Thyroid gland (tissue), 4 donors: ENCODE data around the gene CXorf49.

ENCODE experiments used
- CTCF ChIP-seq, 6 experiments: fragments of 200-600 bp in 3 of 6; fragments of 450-650 bp in 3 of 6; sonication (generic) in 3 of 6; IDR thresholded peaks; one replicate each; pipeline ENCODE4 v1.5.1; 2016 to 2019; ENCODE audit warnings: antibody characterized with exemption in 6 of 6, mild to moderate bottlenecking in 2 of 6, inconsistent platforms in 1 of 6, moderate library complexity in 1 of 6
- POLR2A ChIP-seq, 2 donors: fragments of 450-650 bp; IDR thresholded peaks; one replicate each; pipeline ENCODE4 v1.6.1; 2017; ENCODE audit warnings: antibody characterized with exemption in 2 of 2, mild to moderate bottlenecking in 2 of 2, moderate library complexity in 1 of 2

DNA sequence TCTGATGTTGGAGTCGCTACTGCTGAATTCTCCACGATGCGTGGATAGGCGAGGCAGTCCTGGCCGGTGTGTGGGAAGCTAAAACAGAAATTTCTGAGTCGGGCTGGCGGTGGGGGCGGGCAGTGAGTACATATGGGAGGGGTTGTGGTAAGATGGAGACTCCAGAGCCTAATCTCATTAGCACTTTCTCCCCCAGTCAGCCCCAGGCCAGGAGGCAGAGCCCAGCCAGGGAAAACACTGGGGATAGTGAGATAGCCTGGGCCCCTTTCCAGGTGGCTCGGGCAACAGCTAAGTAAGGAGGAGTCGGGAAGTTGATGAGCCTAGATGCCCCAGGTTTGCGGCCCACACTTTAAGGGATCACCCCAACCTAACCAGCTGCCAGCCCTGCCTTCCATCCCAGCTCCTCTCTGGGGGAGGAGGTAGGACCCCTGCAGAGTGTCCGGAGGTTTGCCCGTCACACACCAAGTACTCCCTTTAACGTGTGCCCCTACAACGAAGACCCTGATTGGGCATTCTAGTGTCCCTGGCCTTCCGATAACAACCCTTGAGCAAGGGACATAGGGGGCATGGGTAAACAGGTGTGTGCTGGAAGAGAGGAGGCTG is 53.1 kb downstream of the CXorf49 start:
- TF ChIP-seq POLR2A (IDR thresholded peaks at IDR 0.05) = no peak
- TF ChIP-seq CTCF (IDR thresholded peaks at IDR 0.05) = no peak
